Measurements from ENCODE around the gene CHSY1.

- no peak for TF ChIP-seq CTCF (IDR thresholded peaks at IDR 0.05)
- no peak for TF ChIP-seq POLR2AphosphoS5 (IDR thresholded peaks at IDR 0.05; ENCODE audit: insufficient read depth in 1 of 2, low read depth in 1 of 2)
These were observed 97.8 kb downstream of the CHSY1 start for GRCh38 chr15:101153801-101154656.
